IPS DF 6.9 (cell line): Measurements from ENCODE around the gene ENC1.

Experiments
- DNase-seq: peaks from one replicate; pipeline ENCODE4 v3.0.0-alpha.2; 2013; ENCODE audit warnings: low read depth, low spot score
- H3K27ac ChIP-seq: one replicate; pipeline ENCODE4 v1.5.1; 2013; ENCODE audit warnings: low read length, control low read depth
- H3K27me3 ChIP-seq: 2 replicates; pipeline ENCODE4 v1.6.1; 2013; ENCODE audit warnings: mild to moderate bottlenecking, low read length; ENCODE audit not compliant: control insufficient read depth, insufficient read depth
- H3K36me3 ChIP-seq: 2 replicates; pipeline ENCODE4 v1.6.1; 2013; ENCODE audit warnings: low read length; ENCODE audit not compliant: control insufficient read depth, insufficient read depth
- H3K4me1 ChIP-seq: 2 replicates; pipeline ENCODE4 v1.6.1; 2013; ENCODE audit warnings: low read length; ENCODE audit not compliant: control insufficient read depth, insufficient read depth
- H3K4me3 ChIP-seq: 2 replicates; pipeline ENCODE4 v1.5.1; 2013; ENCODE audit warnings: mild to moderate bottlenecking, low read length
- H3K9me3 ChIP-seq: 2 replicates; pipeline ENCODE4 v1.6.1; 2013; ENCODE audit warnings: low read length, inconsistent platforms; ENCODE audit not compliant: control insufficient read depth, insufficient read depth
- WGBS: extraction: QIAGEN DNeasy Blood & Tissue Kit; methylation state at CpG from one replicate; pipeline ENCODE4 v1.1.7; 2013; ENCODE audit warnings: mixed read lengths, missing lambda C conversion rate; ENCODE audit not compliant: insufficient read length, insufficient coverage; 5-methylcytosine and 5-hydroxymethylcytosine counted together

Gene ENC1

DNA sequence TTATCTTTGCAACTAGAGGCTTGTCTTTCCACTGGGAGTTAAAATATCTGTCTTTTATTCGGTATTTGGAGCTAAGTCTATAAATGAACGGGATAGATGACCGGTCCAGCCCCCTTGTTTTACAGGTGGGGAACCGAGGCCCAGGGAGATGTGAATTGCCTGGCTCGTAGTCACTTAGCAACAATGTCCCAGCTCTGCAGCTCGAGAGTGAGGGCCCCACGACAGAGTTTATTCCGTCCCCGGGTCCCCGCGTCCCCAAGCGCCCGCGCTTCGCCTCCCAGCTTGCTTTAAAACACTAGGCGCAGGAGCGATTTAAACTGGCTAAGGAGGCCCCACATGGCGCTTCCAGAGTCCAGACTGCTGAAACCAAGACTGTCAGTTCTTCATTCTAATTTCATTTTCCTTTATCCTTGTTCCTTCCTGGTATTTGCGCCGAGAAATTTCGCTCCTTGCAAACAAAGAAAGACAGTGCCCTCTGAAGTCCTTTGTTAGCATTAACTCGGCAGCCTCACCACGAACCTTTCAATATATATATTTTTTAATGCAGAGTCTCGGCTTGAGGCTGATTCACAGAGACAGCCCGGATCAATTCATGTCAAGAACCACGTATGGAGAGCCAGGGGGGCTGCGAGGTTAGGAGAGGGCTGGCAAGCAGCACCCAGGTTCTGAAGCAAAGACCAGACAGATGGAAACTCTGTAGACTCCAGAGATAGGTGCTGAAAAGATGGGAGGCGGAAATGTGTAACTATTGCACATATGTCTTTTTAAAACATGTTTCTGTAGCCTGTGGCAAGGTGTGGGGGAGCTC is 1.4 kb upstream of the ENC1 start:
- no peak overlapping the region for H3K27ac ChIP-seq
- H3K4me1 ChIP-seq, result no peaks in the 10 kb centered on the region; the same call in 1 of the 2 replicates
- peaks cover 5% of the 10 kb centered on the region; the same call in 1 of the 2 replicates for H3K27me3 ChIP-seq
- H3K4me3 ChIP-seq, result peak overlapping the region; percentile 65; the same call in 1 of the 2 replicates
- no peaks in the 10 kb centered on the region for H3K36me3 ChIP-seq
- no peaks in the 10 kb centered on the region for H3K9me3 ChIP-seq
- no peak for DNase-seq
- no CpG with 5 or more reads among the region's 28 CpGs for WGBS

DNA sequence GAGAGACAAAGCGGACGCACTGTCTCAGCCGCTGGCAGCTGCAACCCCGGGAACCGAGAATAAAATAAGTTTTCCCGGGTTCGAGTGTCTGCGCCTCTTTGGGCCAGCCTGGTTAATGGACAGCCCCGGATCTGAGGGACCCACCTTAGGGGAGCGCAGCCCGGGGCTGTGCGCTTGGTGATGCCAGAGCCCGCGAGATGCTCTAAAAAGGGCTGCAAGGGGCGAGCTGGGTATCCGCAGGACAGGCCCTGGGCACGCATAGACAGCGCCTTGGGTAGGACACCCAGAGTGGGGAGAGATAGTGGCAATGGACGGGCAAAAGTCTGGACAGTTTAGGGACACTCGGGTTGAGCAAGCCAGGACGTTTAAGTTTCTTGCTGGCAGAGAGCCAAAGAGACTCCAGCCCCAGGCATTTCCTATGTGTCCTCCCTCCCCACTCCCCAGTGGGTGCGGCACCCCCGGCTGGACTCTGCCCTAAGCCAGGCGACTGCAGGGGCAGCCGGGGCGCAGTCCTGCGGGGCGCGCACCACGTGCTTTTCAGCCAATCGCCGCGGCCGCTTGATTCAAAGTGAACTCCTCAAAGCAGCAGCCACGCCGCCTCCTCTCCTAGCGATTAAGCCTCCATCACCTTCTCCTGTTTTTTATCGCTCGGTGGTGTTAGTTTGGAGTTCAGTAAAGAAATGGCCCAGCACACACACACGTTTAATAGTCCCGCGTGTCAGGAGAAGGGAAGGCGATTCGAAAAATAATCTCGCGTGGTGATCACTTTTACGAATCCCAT is 616 bp upstream of the ENC1 start:
- Histone ChIP-seq H3K9me3 (no peaks in the 10 kb centered on the region), H3K27me3 (peaks cover 5% of the 10 kb centered on the region; the same call in 1 of the 2 replicates), H3K36me3 (no peaks in the 10 kb centered on the region), H3K4me1 (no peaks in the 10 kb centered on the region; the same call in 1 of the 2 replicates), H3K4me3 (peak overlapping the region; percentile 65; the same call in 1 of the 2 replicates), H3K27ac (no peak overlapping the region)
- no CpG with 5 or more reads among the region's 47 CpGs for WGBS
- no peak for DNase-seq

DNA sequence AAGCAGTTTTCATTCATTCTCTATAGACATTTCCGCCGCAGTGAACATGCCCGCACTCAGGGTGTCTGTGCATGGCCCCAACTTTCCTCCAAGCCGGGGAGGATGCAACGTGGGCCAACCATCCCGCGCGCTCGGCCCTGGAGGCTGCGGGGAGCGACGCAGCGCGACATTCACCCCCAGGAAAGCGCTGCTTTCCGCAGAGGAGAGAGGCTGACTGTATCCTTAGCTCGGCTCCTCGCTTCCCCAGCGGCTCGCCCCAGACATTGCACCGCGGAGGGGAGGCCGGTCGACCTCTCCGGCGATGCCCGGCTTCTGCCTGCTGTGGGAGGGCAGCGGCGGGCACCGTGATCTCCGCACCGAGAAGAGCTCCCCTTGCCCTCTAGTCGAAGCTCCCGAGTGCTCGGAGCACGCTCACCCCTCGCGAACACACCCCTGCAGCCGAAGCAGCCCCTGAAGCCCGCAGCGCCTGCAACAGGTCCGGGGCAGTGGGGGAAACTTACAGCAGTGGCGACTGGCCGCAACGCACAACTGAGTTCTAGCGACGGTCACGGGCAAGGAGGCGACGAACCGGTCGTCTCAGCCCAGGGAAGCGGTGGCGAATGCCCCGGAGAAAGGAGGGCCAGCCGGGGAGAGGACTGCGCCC is 600 bp downstream of the ENC1 start:
- WGBS, result no CpG with 5 or more reads among the region's 57 CpGs
- H3K4me1 ChIP-seq, result no peaks in the 10 kb centered on the region; the same call in 1 of the 2 replicates
- DNase-seq, result no peak
- peaks cover 5% of the 10 kb centered on the region; the same call in 1 of the 2 replicates for H3K27me3 ChIP-seq
- H3K27ac ChIP-seq, result no peak overlapping the region
- H3K4me3 ChIP-seq, result peak overlapping the region; percentile 65
- H3K9me3 ChIP-seq, result no peaks in the 10 kb centered on the region
- H3K36me3 ChIP-seq, result peaks cover 2% of the 10 kb centered on the region

DNA sequence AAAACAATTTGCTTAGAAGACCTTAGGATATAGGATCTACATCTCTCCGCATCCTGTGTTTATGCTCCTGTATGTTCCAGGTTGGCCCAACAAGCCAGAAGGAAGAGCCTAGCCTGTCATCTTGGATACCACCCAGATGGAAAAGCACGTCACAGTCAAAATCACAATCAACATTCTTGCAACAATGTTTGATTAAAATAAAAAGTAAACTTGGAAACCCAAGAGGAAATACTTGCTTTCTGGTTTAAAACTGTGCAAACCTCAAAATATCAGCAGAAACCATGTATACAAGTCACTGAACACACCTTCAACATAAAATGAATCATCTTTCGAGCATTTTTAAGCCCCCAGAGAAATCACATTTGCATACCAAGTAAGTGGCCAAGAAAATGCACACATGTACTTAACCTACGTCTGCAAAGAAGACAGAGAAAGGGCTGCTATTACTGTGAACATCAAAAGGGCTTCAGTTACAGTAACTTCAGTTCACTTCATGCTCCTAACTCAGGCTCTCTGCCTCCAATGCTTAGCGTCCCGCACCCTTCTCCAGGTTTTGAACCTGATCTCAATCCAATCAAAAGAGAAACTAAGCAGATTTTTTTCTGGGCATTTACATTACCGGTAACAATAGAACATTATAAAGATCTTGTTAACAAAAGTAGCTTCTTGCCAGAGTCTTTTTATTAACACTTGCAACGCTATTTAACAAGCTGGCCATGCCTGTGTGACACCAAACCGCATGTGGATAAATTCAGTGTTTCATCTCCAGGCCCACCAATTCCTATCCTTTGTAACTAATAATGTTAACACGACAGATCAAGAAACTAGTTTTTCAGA is 1.3 kb downstream of the ENC1 start:
- H3K9me3 ChIP-seq, result no peaks in the 10 kb centered on the region
- no peak for DNase-seq
- no peak overlapping the region for H3K27ac ChIP-seq
- H3K27me3 ChIP-seq, result peaks cover 5% of the 10 kb centered on the region; the same call in 1 of the 2 replicates
- no peaks in the 10 kb centered on the region; the same call in 1 of the 2 replicates for H3K4me1 ChIP-seq
- H3K36me3 ChIP-seq, result peaks cover 2% of the 10 kb centered on the region
- H3K4me3 ChIP-seq, result peak overlapping the region; percentile 65; the same call in 1 of the 2 replicates
- WGBS, result no CpG with 5 or more reads among the region's 10 CpGs

DNA sequence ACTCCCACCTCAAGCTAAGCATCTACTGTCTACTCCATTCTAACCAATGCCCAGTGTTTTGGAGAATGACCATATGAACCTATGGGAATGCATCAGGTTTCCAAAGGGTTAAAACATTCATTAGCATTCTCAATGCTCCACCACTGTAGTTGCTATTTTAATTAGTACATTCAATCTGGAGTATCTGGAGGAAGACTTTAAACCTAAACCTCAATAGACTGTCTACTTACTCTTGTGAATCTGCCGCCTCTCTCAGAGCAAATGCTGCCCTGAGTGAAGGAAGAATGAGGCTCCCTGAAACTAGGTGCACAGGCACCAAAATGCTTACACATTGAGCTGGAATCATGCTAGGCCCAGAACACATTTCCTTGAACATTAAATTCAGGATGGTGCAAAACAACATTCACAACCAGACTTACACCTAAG is 2.0 kb downstream of the ENC1 start:
- Histone ChIP-seq H3K36me3 (peaks cover 2% of the 10 kb centered on the region), H3K9me3 (no peaks in the 10 kb centered on the region), H3K4me3 (no peak overlapping the region), H3K27me3 (peaks cover 5% of the 10 kb centered on the region; the same call in 1 of the 2 replicates), H3K4me1 (no peaks in the 10 kb centered on the region; the same call in 1 of the 2 replicates), H3K27ac (no peak overlapping the region)
- no CpG with 5 or more reads among the region's 1 CpG for WGBS
- DNase-seq, result no peak

DNA sequence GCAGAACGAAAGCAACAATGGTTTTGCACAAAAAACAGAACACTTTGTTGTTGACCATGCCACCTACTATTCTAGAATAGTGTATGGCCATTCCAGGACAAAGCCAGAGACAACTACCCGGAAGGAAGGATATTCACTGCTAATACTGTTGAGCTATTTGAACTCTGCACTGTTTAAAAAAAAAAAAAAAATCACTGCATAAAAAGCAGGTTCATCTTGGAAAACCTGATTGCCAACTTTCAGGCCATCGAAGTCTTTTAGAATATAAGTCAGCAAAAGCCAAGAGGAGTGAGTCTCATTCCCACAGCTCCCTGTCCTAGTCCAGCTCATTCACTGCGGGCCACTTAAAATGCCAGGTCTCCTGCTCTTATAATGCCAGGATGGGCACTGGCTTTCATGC is 4.0 kb downstream of the ENC1 start:
- Histone ChIP-seq H3K36me3 (peaks cover 2% of the 10 kb centered on the region), H3K4me3 (no peak overlapping the region), H3K27me3 (no peaks in the 10 kb centered on the region; the same call in 1 of the 2 replicates), H3K9me3 (no peaks in the 10 kb centered on the region), H3K4me1 (no peaks in the 10 kb centered on the region; the same call in 1 of the 2 replicates), H3K27ac (no peak overlapping the region)
- WGBS, result no CpG with 5 or more reads among the region's 4 CpGs
- DNase-seq, result no peak

DNA sequence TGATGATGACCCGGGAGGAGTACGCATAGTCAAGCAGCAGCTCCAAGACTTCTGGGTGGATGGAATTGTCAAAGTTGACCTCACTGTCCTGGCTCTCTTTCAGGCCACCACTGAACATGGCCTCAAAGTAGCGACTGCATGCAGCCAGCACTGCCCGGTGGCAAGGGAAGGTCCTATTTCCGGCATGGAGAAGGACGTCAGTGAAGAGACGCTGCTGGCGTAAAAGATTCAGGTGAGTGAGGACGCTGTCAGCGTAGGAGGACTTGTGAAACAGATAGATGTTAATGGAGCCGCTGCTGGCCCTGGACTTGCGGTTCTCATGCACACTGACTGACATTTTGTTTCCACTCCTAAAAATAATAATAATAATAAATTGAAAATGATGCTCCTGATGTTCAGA is 4.4 kb downstream of the ENC1 start:
- no CpG with 5 or more reads among the region's 12 CpGs for WGBS
- no peaks in the 10 kb centered on the region; the same call in 1 of the 2 replicates for H3K27me3 ChIP-seq
- H3K4me3 ChIP-seq, result no peak overlapping the region
- H3K4me1 ChIP-seq, result no peaks in the 10 kb centered on the region; the same call in 1 of the 2 replicates
- H3K36me3 ChIP-seq, result peaks cover 2% of the 10 kb centered on the region
- H3K27ac ChIP-seq, result no peak overlapping the region
- H3K9me3 ChIP-seq, result no peaks in the 10 kb centered on the region
- no peak for DNase-seq

DNA sequence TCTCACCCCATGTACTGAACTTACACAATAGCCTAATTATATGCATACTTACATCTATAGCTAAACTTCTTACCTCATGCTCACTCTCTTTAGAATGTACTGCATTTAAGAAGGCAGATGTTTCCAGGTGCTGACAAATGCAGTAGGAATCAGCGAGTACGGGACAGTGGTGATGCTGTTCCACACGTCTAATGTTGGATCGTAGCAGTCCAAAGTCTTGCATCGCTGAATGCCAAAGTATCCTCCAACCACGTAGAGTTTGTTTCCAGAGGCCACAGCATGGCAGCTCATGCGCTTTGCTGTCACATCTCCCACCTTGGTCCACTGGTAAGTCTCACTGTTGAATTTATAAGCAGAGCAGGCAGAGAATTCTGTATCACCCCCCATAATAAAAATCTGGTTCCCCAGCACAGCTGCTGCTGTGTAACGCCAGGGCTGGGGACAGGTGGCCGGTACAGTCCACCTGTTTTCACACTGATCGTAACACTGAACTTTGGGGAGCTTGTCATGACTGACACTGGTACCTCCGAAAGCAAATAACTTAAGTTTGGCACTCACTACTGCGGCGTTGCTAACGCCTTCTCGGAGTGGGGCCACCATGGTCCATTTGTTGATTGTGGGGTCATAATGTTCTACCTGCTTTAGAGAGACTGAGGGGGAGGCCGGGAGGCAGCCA is 5.8 kb downstream of the ENC1 start:
- Histone ChIP-seq H3K36me3 (peaks cover 2% of the 10 kb centered on the region), H3K4me1 (peaks cover 2% of the 10 kb centered on the region)

DNA sequence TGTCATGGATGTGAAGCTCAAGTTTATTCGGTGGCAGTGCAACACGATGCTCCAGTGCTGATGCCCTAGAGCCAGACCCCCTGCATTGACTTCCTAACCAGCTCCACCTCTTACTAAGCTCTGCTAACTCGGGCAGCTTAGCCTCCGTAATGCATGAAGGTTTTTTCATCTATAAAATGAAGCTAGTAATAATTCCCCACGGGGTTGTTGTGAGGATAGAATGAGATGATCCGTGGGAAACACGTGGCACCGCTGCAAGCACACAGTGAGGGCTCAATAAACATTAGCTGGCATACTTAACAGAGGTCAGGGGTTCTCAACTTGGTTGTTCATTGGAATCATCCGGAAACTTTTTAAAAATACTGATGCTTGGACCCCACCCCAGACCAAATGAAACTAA is 6.8 kb downstream of the ENC1 start:
- Histone ChIP-seq H3K9me3 (no peaks in the 10 kb centered on the region), H3K4me1 (peaks cover 3% of the 10 kb centered on the region), H3K27ac (no peak overlapping the region), H3K4me3 (no peak overlapping the region), H3K36me3 (peaks cover 2% of the 10 kb centered on the region), H3K27me3 (no peaks in the 10 kb centered on the region; the same call in 1 of the 2 replicates)
- no CpG with 5 or more reads among the region's 9 CpGs for WGBS
- no peak for DNase-seq

More for the DNA sequence above, 5.8 kb downstream of the ENC1 start:
- Histone ChIP-seq H3K27me3 (no peaks in the 10 kb centered on the region; the same call in 1 of the 2 replicates), H3K4me3 (no peak overlapping the region), H3K9me3 (no peaks in the 10 kb centered on the region), H3K27ac (no peak overlapping the region)
- WGBS, result no CpG with 5 or more reads among the region's 16 CpGs
- no peak for DNase-seq
